Activated naive CD8-positive, alpha-beta T cell (primary cell): ENCODE data around the gene METTL17.
A peak's percentile ranks its signal among the peaks of the same experiment; 100 is the strongest.
"Not testable (repeated sequence)": the region's sequence is repeated elsewhere in the genome, so short reads cannot be mapped to it uniquely, and the experiment has no call there.

ENCODE experiments used
- H3K27ac Mint-ChIP-seq: one replicate; pipeline ENCODE4 v1.8.0; 2021; ENCODE audit warnings: mixed read lengths
- H3K27me3 Mint-ChIP-seq: one replicate; pipeline ENCODE4 v1.8.0; 2021; ENCODE audit warnings: mixed read lengths
- H3K36me3 Mint-ChIP-seq: one replicate; pipeline ENCODE4 v1.8.0; 2021; ENCODE audit warnings: mixed read lengths
- H3K4me1 Mint-ChIP-seq: one replicate; pipeline ENCODE4 v1.8.0; 2021; ENCODE audit warnings: low read depth, mixed read lengths
- H3K4me3 Mint-ChIP-seq: one replicate; pipeline ENCODE4 v1.8.0; 2021; ENCODE audit warnings: mild to moderate bottlenecking, mixed read lengths
- H3K9me3 Mint-ChIP-seq: one replicate; pipeline ENCODE4 v1.8.0; 2021; ENCODE audit warnings: low read depth, mixed read lengths

The METTL17 gene

GRCh38 chr14:21026274-21026987 lies 36.7 kb downstream of the METTL17 start:
- Mint-ChIP-seq H3K4me3 (peak overlapping the region; percentile 62), H3K36me3 (no peaks in the 10 kb centered on the region), H3K27ac (no peak overlapping the region)

GRCh38 chr14:21026988-21027315 lies 37.2 kb downstream of the METTL17 start:
- Mint-ChIP-seq H3K27ac (no peak overlapping the region), H3K36me3 (no peaks in the 10 kb centered on the region), H3K4me3 (peak overlapping the region; percentile 35), H3K4me1 (peaks cover 19% of the 10 kb centered on the region), H3K9me3 (no peaks in the 10 kb centered on the region), H3K27me3 (no peaks in the 10 kb centered on the region)

More at GRCh38 chr14:21026274-21026987, 36.7 kb downstream of the METTL17 start:
- Mint-ChIP-seq H3K4me1 (peaks cover 19% of the 10 kb centered on the region), H3K9me3 (no peaks in the 10 kb centered on the region), H3K27me3 (no peaks in the 10 kb centered on the region)

GRCh38 chr14:21029917-21030316 lies 40.1 kb downstream of the METTL17 start, which contains the start of gene TPPP2:
Gene TPPP2, plus strand, starts transcription at chr14:21030217. Its CDS starts 365 bp downstream, at chr14:21030582.
- Mint-ChIP-seq H3K27me3 (no peaks in the 10 kb centered on the region), H3K4me3 (no peak within 1 kb of the TSS), H3K27ac (no peak within 1 kb of the TSS), H3K4me1 (peaks cover 4% of the 10 kb centered on the region), H3K36me3 (no peaks in the 10 kb centered on the region), H3K9me3 (no peaks in the 10 kb centered on the region)

- H3K36me3 Mint-ChIP-seq: no peaks in the 10 kb centered on the region
- no peaks in the 10 kb centered on the region for H3K27me3 Mint-ChIP-seq
- H3K4me3 Mint-ChIP-seq: no peak overlapping the region
- no peaks in the 10 kb centered on the region for H3K9me3 Mint-ChIP-seq
- H3K27ac Mint-ChIP-seq: no peak overlapping the region
- H3K4me1 Mint-ChIP-seq: peaks cover 1% of the 10 kb centered on the region
Measured at GRCh38 chr14:21030531-21030930, 40.8 kb downstream of the METTL17 start.

- Mint-ChIP-seq H3K4me1 (no peaks in the 10 kb centered on the region), H3K27ac (no peak overlapping the region), H3K9me3 (no peaks in the 10 kb centered on the region), H3K36me3 (no peaks in the 10 kb centered on the region), H3K4me3 (no peak overlapping the region), H3K27me3 (no peaks in the 10 kb centered on the region)
Measured at GRCh38 chr14:21032326-21033132, 42.7 kb downstream of the METTL17 start.

- no peak overlapping the region for H3K27ac Mint-ChIP-seq
- no peak overlapping the region for H3K4me3 Mint-ChIP-seq
- H3K9me3 Mint-ChIP-seq: no peaks in the 10 kb centered on the region
- H3K4me1 Mint-ChIP-seq: no peaks in the 10 kb centered on the region
- H3K36me3 Mint-ChIP-seq: no peaks in the 10 kb centered on the region
- H3K27me3 Mint-ChIP-seq: no peaks in the 10 kb centered on the region
Measured at GRCh38 chr14:21033133-21033698, 43.4 kb downstream of the METTL17 start.

- Mint-ChIP-seq H3K4me3 (no peak within 1 kb of the TSS), H3K27ac (no peak within 1 kb of the TSS), H3K36me3 (no peaks in the 10 kb centered on the region), H3K9me3 (no peaks in the 10 kb centered on the region), H3K27me3 (no peaks in the 10 kb centered on the region), H3K4me1 (no peaks in the 10 kb centered on the region)
Measured at GRCh38 chr14:21034707-21035106, 44.9 kb downstream of the METTL17 start, which contains the start of gene RNASE13. Gene RNASE13, minus strand, starts transcription at chr14:21034807. Its CDS starts 519 bp downstream, at chr14:21034288.

GRCh38 chr14:21036751-21037150 lies 47.0 kb downstream of the METTL17 start:
- Mint-ChIP-seq H3K27ac (no peak overlapping the region), H3K4me3 (no peak overlapping the region), H3K27me3 (no peaks in the 10 kb centered on the region), H3K4me1 (no peaks in the 10 kb centered on the region), H3K9me3 (no peaks in the 10 kb centered on the region), H3K36me3 (no peaks in the 10 kb centered on the region)

GRCh38 chr14:21037156-21037555 lies 47.4 kb downstream of the METTL17 start:
- Mint-ChIP-seq H3K9me3 (no peaks in the 10 kb centered on the region), H3K27me3 (no peaks in the 10 kb centered on the region), H3K4me3 (no peak overlapping the region), H3K36me3 (no peaks in the 10 kb centered on the region), H3K27ac (no peak overlapping the region), H3K4me1 (no peaks in the 10 kb centered on the region)

- no peak overlapping the region for H3K27ac Mint-ChIP-seq
- H3K36me3 Mint-ChIP-seq: no peaks in the 10 kb centered on the region
- no peaks in the 10 kb centered on the region for H3K4me1 Mint-ChIP-seq
- no peaks in the 10 kb centered on the region for H3K9me3 Mint-ChIP-seq
- peaks cover 4% of the 10 kb centered on the region for H3K27me3 Mint-ChIP-seq
- H3K4me3 Mint-ChIP-seq: no peak overlapping the region
Measured at GRCh38 chr14:21038441-21039422, 49.0 kb downstream of the METTL17 start.

GRCh38 chr14:21039585-21040369 lies 50.0 kb downstream of the METTL17 start:
- Mint-ChIP-seq H3K36me3 (no peaks in the 10 kb centered on the region), H3K4me1 (peaks cover 7% of the 10 kb centered on the region), H3K4me3 (no peak overlapping the region), H3K27ac (no peak overlapping the region), H3K9me3 (no peaks in the 10 kb centered on the region), H3K27me3 (peaks cover 4% of the 10 kb centered on the region)

GRCh38 chr14:21040370-21040925 lies 50.7 kb downstream of the METTL17 start:
- Mint-ChIP-seq H3K9me3 (no peaks in the 10 kb centered on the region), H3K27ac (no peak overlapping the region), H3K4me3 (no peak overlapping the region), H3K27me3 (peaks cover 4% of the 10 kb centered on the region), H3K4me1 (peaks cover 7% of the 10 kb centered on the region), H3K36me3 (no peaks in the 10 kb centered on the region)

GRCh38 chr14:21040941-21041340 lies 51.2 kb downstream of the METTL17 start:
- H3K4me1 Mint-ChIP-seq, H3K36me3 Mint-ChIP-seq, H3K4me3 Mint-ChIP-seq, H3K27me3 Mint-ChIP-seq, H3K9me3 Mint-ChIP-seq, H3K27ac Mint-ChIP-seq: not testable (repeated sequence)
